ENCODE results near the gene ARGLU1.

The ARGLU1 gene

GRCh38 chr13:106540613-106541012 lies 27.3 kb downstream of the ARGLU1 start:
- DNase-seq, result no peak

GRCh38 chr13:106537521-106537920 lies 30.4 kb downstream of the ARGLU1 start:
- DNase-seq, result no peak

- peak; percentile 81 for DNase-seq
Measured at GRCh38 chr13:106536244-106537034, 31.5 kb downstream of the ARGLU1 start.

DNA sequence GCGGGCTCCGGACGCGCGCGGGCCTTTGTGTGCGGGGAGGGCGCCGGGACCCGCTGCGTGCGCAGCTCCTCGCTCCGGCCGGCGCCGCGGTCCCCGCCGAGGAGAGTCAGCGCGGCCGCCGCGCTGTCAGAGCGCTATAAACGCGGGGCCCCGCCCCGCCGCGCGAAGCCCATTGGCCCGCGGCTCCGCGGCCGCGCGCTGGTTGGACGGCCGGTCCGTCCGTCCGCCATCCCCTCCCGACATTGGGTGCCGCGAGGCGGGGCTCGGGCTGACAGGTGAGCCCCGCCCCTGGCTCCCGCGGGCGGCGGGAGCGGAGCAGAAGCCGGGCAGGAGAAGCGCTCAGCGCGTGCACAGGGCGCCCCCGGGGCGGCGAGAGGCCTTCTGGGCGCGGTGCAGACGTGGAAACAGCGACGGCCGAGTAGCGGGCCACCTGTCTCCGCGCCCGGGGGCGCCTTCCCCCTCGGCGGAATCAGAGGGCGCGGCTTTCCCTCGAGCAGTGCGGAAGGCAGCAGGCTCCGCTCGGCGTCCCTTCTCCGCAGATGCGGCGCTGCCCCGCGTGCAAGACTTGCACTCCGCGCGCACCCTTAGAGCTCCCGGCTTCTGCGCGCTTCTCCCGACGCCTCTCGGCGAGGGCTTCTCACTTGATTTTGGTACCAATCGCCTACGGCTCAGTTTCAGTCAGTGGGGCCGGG lies 32.2 kb downstream of the ARGLU1 start, which contains the start of gene EFNB2:
EFNB2 (minus strand) TSS at position 111 of the 692 bp plus-strand sequence. CDS start 698 bp downstream, outside the sequence.
- peak; percentile 62 for DNase-seq

- no peak for DNase-seq
Measured at GRCh38 chr13:106534639-106535551, 33.0 kb downstream of the ARGLU1 start.

- DNase-seq, result peak; percentile 44
Measured at GRCh38 chr13:106533943-106534638, 33.8 kb downstream of the ARGLU1 start.

DNA sequence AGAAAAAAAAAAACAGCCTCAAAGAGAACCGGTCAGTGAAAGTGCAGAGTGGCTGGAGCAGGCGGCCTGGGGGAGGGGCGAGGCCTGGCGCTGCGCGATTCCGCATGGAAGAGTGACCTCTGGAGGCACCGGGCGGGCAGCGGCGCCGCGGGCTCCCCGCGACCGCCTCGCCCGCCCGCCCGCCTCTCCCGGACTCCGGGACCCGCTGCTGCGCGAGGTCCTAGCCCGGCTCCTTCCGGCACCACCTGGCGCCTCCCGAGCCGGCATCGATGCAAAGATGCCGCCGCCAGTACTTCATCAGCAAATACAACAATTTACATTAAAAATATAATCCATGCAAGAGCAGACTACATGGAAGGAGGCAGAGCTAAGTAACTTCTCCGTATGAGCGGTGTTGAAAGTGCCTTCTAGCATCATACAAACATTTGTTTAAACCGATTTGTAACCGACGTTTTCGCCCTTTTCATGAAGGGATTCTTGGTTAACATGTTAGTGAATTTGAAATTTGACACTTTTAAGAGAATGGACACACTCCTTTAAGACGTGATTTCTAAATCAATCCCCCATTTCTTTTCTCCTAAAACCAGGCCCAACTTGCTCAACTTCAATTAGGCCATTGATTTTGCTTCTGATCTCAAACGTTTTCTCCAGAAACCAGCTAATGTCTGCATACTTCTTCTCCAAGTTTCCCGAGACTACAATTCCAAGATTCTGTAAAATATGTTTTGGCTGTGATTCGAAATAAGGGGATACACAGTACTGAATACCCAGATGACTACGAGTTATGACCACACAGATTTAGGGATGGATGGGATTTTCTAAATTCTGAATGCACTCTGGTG lies 34.6 kb downstream of the ARGLU1 start:
- DNase-seq, result peak; percentile 42

- DNase-seq, result no peak
Measured at GRCh38 chr13:106532111-106532929, 35.6 kb downstream of the ARGLU1 start.

DNA sequence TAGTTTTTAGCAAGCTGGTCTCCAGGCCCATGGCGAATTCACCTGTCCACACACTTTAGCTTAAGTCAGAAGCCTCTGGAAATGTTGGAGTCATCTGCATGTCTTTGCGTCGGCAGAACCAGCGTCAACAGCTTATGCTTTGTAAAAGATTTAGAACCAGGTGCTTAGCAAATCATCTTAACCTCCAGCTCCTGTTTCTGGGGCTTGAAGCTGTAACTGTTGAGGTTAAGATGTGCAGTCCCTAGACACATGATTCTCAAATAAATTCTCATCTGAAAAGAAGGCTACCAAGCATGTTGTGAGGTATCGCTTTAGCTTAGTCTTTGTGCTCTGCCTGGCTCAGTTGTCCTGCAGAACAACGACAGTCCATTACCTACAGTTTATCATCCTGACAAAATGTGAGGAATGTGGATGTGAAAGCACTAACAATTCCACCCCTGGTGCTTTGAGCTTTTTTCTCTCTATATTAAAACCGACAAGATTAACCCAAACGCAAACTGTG lies 36.9 kb downstream of the ARGLU1 start:
- DNase-seq, result no peak

DNA sequence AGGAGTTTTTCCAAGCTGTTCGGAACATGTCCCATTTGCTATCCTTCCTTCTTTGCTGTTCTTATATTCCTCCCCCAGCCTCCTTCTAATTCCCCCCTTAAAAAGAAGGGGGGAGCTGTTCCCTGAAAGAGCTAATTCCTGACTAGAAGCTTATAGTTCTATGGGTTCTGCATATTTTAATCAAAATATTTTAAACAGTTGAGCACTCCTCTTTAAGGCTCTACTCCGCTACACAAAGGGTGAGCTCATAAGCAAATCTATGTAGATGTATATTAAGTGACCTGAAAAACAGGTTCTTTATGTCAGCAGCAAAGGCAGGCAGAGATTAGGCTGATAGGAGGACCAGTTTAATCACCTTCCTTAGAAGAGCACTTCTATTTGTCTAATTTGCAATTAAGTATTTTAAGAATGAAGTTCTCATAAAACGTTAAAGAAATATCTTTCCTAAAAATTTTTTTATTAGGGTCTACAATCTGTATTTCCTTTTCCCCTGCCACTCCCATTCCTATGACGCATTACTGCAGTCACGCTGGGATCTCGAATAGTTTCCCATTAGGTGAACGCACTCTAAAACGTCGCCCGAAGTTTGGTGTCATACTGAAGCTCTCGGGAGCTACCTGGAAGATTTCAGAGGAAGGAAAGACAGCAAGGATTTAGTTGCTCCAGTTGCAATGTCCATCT lies 37.6 kb downstream of the ARGLU1 start:
- no peak for DNase-seq

GRCh38 chr13:106529415-106530170 lies 38.3 kb downstream of the ARGLU1 start:
- no peak for DNase-seq

GRCh38 chr13:106528718-106529414 lies 39.1 kb downstream of the ARGLU1 start:
- no peak for DNase-seq

GRCh38 chr13:106527826-106528225 lies 40.1 kb downstream of the ARGLU1 start:
- no peak for DNase-seq

- DNase-seq, result no peak
Measured at GRCh38 chr13:106527445-106527801, 40.5 kb downstream of the ARGLU1 start.

GRCh38 chr13:106526738-106527444 lies 41.0 kb downstream of the ARGLU1 start:
- no peak for DNase-seq

GRCh38 chr13:106525865-106526264 lies 42.1 kb downstream of the ARGLU1 start:
- no peak for DNase-seq

DNA sequence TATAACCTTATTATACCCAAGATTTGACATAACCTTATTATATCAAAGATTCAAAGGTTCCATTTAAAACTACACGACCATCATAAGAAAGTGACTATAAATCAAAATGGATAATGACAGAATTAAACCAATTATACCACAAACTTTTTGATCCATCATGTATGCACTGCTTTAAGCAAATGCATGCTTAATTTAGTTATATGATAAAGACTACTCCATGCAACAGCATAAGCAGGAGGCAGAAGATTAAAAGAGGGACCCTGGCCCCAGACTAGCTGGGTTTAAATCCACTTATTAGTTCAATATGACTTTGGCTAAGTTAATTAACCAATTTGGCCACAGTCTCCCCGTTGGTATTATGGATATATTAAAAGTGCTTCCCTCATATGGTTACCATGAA lies 43.8 kb downstream of the ARGLU1 start:
- no peak for DNase-seq

DNA sequence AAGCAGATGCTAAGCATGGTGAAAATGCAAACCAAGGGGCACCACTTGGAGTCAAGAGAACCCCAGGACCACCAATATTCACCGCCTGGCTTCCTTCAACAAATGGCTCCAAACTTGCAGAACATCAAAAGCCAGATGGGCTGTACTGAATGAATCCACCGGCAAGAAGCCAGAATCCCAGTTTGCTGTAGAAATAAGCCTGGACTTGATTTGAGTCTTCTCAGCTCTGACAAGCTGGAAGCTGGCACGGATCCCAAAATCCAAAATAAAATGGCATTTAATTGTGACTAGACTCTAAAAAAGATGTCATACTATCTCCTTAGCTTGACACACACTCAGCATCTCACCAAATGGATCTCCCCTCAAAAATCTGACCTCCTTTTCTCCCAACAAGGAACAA lies 44.4 kb downstream of the ARGLU1 start:
- no peak for DNase-seq

Measured in amniotic stem cell (primary cell).